ENCODE data around the gene PMP22.
A peak's percentile ranks its signal among the peaks of the same experiment; 100 is the strongest.
"Not testable (repeated sequence)": the region's sequence is repeated elsewhere in the genome, so short reads cannot be mapped to it uniquely, and the experiment has no call there.

The PMP22 gene

GRCh38 chr17:15255713-15256454 is 9.2 kb downstream of the PMP22 start:
- no peak for DNase-seq (ENCODE audit: low spot score)

GRCh38 chr17:15250135-15250860 is 14.8 kb downstream of the PMP22 start:
- DNase-seq (ENCODE audit: low spot score) = no peak

- DNase-seq (ENCODE audit: low spot score) = no peak
Measured at GRCh38 chr17:15249487-15249886, 15.6 kb downstream of the PMP22 start.

GRCh38 chr17:15247891-15248529 is 17.1 kb downstream of the PMP22 start:
- no peak for DNase-seq (ENCODE audit: low spot score)

GRCh38 chr17:15245054-15245453 is 20.1 kb downstream of the PMP22 start:
- DNase-seq (ENCODE audit: low spot score) = no peak

GRCh38 chr17:15240644-15241043 is 24.5 kb downstream of the PMP22 start:
- DNase-seq (ENCODE audit: low spot score) = no peak

GRCh38 chr17:15239491-15239890 is 25.6 kb downstream of the PMP22 start:
- no peak for DNase-seq (ENCODE audit: low spot score)

- no peak for DNase-seq (ENCODE audit: low spot score)
Measured at GRCh38 chr17:15238676-15239422, 26.3 kb downstream of the PMP22 start.

GRCh38 chr17:15238057-15238456 is 27.1 kb downstream of the PMP22 start:
- no peak for DNase-seq (ENCODE audit: low spot score)

- no peak for DNase-seq (ENCODE audit: low spot score)
Measured at GRCh38 chr17:15237106-15237425, 28.1 kb downstream of the PMP22 start.

GRCh38 chr17:15236281-15237105 is 28.6 kb downstream of the PMP22 start:
- no peak for DNase-seq (ENCODE audit: low spot score)

- no peak for DNase-seq (ENCODE audit: low spot score)
Measured at GRCh38 chr17:15233971-15234370, 31.2 kb downstream of the PMP22 start.

- peak; percentile 69 for DNase-seq (ENCODE audit: low spot score)
Measured at GRCh38 chr17:15233022-15233805, 31.9 kb downstream of the PMP22 start.

- DNase-seq (ENCODE audit: low spot score) = peak; percentile 53
Measured at GRCh38 chr17:15232517-15232915, 32.6 kb downstream of the PMP22 start.

- DNase-seq (ENCODE audit: low spot score) = peak; percentile 94
Measured at GRCh38 chr17:15231851-15232516, 33.1 kb downstream of the PMP22 start.

GRCh38 chr17:15230866-15231265 is 34.3 kb downstream of the PMP22 start:
- no peak for DNase-seq (ENCODE audit: low spot score)

- not testable (repeated sequence) for DNase-seq (ENCODE audit: low spot score)
Measured at GRCh38 chr17:15221827-15222226, 43.3 kb downstream of the PMP22 start.

GRCh38 chr17:15220785-15221184 is 44.3 kb downstream of the PMP22 start:
- DNase-seq (ENCODE audit: low spot score) = no peak

GRCh38 chr17:15216481-15216880 is 48.6 kb downstream of the PMP22 start:
- DNase-seq (ENCODE audit: low spot score) = no peak

- no peak for DNase-seq (ENCODE audit: low spot score)
Measured at GRCh38 chr17:15213381-15214087, 51.6 kb downstream of the PMP22 start.

Measured in globus pallidus (tissue), 1 donor.